ENCODE results near the gene MST1R. TPM values are rescaled to one million over a fixed set of nuclear protein-coding genes. Genes with fewer than 3 reads are reported as not detected.

The MST1R gene
- total and polyA plus RNA-seq, 2 of the 4 experiments (the other 2 are of a cell fraction): under 0.01 to 0.14 TPM

DNA sequence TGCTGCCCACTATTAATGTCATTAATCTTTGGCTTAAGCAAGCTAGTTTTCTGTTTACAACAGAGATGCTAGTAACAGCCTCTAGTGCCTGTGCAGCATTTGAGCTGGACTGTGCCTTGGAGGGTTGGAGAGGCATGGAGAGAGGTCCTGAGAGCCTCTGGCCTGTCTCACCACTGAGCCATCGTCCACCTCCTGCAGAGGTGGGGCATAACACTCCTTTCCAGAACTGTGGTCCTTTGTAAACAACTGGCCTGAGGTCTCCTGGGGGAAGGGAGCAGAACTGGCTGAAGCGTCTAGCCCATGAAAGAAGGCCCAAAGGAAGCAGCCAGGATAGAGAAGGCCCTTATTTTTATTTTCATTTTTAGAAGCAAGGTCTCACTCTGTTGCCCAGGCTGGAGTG, 24.0 kb downstream of the MST1R start:
- Histone ChIP-seq H3K4ac (ENCODE audit: low read depth, low read length) (no peak overlapping the region), H3K79me1 (ENCODE audit: low read depth in 1 of 2, low read length in 2 of 2) (no peaks in the 10 kb centered on the region), H3K23ac (ENCODE audit: low read depth, low read length) (no peak overlapping the region), H3K9me3 (ENCODE audit: control insufficient read depth, insufficient read depth, low read length) (no peaks in the 10 kb centered on the region), H4K8ac (ENCODE audit: low read depth in 2 of 2, low read length in 2 of 2) (no peak overlapping the region), H3K27ac (ENCODE audit: insufficient read depth, low read length) (no peak overlapping the region), H2BK20ac (ENCODE audit: low read depth, low read length) (no peak overlapping the region), H2AFZ (replicated peaks; ENCODE audit: low read length, poor library complexity) (no peak overlapping the region), H4K5ac (ENCODE audit: low read depth, low read length) (no peak overlapping the region), H2BK15ac (ENCODE audit: low read depth, low read length) (no peak overlapping the region), H3K4me3 (ENCODE audit: insufficient read depth, low read depth, low read length) (no peak overlapping the region), H3K27me3 (ENCODE audit: control insufficient read depth, insufficient read depth, low read length) (peaks cover 46% of the 10 kb centered on the region), H3K36me3 (ENCODE audit: control insufficient read depth, insufficient read depth, low read length) (no peaks in the 10 kb centered on the region), H2AK5ac (ENCODE audit: low read depth, low read length) (no peak overlapping the region), H2BK120ac (ENCODE audit: low read depth, low read length) (no peak overlapping the region), H3K4me2 (ENCODE audit: low read depth, low read length) (no peak overlapping the region), H4K20me1 (ENCODE audit: insufficient read depth, low read length) (no peaks in the 10 kb centered on the region; the same call in 1 of the 2 replicates), H3K9ac (ENCODE audit: low read depth, low read length) (no peak overlapping the region), H4K91ac (ENCODE audit: insufficient read depth, low read depth, low read length) (no peak overlapping the region), H3K4me1 (ENCODE audit: control insufficient read depth, insufficient read depth, low read length) (peaks cover 4% of the 10 kb centered on the region; the same call in 1 of the 2 replicates), H2AK9ac (replicated peaks; ENCODE audit: low read depth, low read length, poor library complexity) (no peak overlapping the region), H3K9me1 (ENCODE audit: insufficient read depth, low read length) (no peaks in the 10 kb centered on the region), H2BK5ac (ENCODE audit: low read depth, low read length, poor library complexity, severe bottlenecking) (no peak overlapping the region), H3K14ac (replicated peaks; ENCODE audit: low read depth, low read length) (no peak overlapping the region), H3K18ac (ENCODE audit: low read depth, low read length) (no peak overlapping the region), H3K56ac (ENCODE audit: extremely low read depth, insufficient read depth, low read length) (no peak overlapping the region)
- ChIA-PET CTCF (no interaction called here), POLR2A (ENCODE audit: unreplicated experiment) (no interaction called here)
- BruUV-seq (replicated peaks): no TSS peak
- dilution Hi-C loops (cut with HindIII; ENCODE audit: low sequenced_read_pairs, unreplicated experiment): no loop called here
- no peak for TF ChIP-seq RFX5 (IDR thresholded peaks at IDR 0.05; ENCODE audit: low read depth, low read length)
- TF ChIP-seq, protein P1, sequence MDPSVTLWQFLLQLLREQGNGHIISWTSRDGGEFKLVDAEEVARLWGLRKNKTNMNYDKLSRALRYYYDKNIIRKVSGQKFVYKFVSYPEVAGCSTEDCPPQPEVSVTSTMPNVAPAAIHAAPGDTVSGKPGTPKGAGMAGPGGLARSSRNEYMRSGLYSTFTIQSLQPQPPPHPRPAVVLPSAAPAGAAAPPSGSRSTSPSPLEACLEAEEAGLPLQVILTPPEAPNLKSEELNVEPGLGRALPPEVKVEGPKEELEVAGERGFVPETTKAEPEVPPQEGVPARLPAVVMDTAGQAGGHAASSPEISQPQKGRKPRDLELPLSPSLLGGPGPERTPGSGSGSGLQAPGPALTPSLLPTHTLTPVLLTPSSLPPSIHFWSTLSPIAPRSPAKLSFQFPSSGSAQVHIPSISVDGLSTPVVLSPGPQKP (IDR thresholded peaks at IDR 0.05; ENCODE audit: borderline replicate concordance, low read depth, low read length): no peak
- TF ChIP-seq, protein P2, sequence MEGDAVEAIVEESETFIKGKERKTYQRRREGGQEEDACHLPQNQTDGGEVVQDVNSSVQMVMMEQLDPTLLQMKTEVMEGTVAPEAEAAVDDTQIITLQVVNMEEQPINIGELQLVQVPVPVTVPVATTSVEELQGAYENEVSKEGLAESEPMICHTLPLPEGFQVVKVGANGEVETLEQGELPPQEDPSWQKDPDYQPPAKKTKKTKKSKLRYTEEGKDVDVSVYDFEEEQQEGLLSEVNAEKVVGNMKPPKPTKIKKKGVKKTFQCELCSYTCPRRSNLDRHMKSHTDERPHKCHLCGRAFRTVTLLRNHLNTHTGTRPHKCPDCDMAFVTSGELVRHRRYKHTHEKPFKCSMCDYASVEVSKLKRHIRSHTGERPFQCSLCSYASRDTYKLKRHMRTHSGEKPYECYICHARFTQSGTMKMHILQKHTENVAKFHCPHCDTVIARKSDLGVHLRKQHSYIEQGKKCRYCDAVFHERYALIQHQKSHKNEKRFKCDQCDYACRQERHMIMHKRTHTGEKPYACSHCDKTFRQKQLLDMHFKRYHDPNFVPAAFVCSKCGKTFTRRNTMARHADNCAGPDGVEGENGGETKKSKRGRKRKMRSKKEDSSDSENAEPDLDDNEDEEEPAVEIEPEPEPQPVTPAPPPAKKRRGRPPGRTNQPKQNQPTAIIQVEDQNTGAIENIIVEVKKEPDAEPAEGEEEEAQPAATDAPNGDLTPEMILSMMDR (conservative IDR thresholded peaks at IDR 0.05; ENCODE audit: low read depth, low read length): no peak
- no peak for TF ChIP-seq MXI1 (IDR thresholded peaks at IDR 0.05; ENCODE audit: borderline replicate concordance, low read depth, low read length)
- TF ChIP-seq RAD21 (IDR thresholded peaks at IDR 0.05; ENCODE audit: low read length): no peak
- TF ChIP-seq RCOR1 (IDR thresholded peaks at IDR 0.05; ENCODE audit: insufficient replicate concordance, low read length): no peak
- TF ChIP-seq, protein P3, sequence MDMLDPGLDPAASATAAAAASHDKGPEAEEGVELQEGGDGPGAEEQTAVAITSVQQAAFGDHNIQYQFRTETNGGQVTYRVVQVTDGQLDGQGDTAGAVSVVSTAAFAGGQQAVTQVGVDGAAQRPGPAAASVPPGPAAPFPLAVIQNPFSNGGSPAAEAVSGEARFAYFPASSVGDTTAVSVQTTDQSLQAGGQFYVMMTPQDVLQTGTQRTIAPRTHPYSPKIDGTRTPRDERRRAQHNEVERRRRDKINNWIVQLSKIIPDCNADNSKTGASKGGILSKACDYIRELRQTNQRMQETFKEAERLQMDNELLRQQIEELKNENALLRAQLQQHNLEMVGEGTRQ (IDR thresholded peaks at IDR 0.05; ENCODE audit: low read depth, low read length): no peak
- TF ChIP-seq BHLHE40 (IDR thresholded peaks at IDR 0.05; ENCODE audit: low read depth, low read length): no peak
- TF ChIP-seq SMC3 (IDR thresholded peaks at IDR 0.05; ENCODE audit: low read depth, low read length): no peak
- TF ChIP-seq FOS (IDR thresholded peaks at IDR 0.05; ENCODE audit: low read depth, low read length): no peak
- in situ Hi-C loops (cut with MboI; ENCODE audit: low sequenced_read_pairs): no loop called here
- intact Hi-C loops (cut with micrococcal nuclease): no loop called here
- DNase-seq (no peak), ATAC-seq (ENCODE audit: low read depth) (no peak)
- 40% methylated on average over 1 of the region's 2 CpGs; no CpG with 5 or more reads in 1 of the 2 experiments for WGBS, 2 experiments (ENCODE audit: extremely low coverage in 2 of 2, insufficient read length in 1 of 2)
